Epithelial cell of prostate (primary cell): ENCODE results near the gene CCDC93.

Experiments used
- DNase-seq: peaks from one replicate; pipeline ENCODE4 v3.0.0-alpha.2; 2011; ENCODE audit warnings: low read depth, low spot score
- H3K27ac ChIP-seq: fragments of 450-650 bp; 2 replicates; pipeline ENCODE4 v1.5.1; 2017; ENCODE audit warnings: mild to moderate bottlenecking

Gene CCDC93

GRCh38 chr2:117961201-117961600 lies 52.7 kb downstream of the CCDC93 start:
- H3K27ac ChIP-seq = no peak overlapping the region
- no peak for DNase-seq

- H3K27ac ChIP-seq = no peak overlapping the region
- DNase-seq = no peak
These were observed 53.6 kb downstream of the CCDC93 start for GRCh38 chr2:117960231-117960630.

DNA sequence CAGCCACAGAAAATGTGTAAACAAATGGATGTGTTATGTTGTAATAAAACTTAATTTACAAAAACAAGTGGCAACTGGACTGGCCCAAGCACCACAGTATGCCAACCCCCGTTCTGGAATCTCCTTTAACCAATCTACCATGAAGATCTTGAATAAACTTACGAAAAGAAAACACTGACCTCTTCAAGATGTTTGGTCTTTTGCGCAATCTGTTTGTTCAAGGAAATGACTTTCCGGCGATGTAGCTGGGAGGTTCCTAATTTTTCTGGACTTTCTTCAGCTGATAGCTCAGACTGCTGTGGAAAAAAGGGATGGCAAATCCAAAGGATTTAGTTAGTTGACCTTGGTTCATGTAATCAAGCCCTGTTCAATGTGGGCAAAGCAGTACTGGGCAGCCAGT lies 55.7 kb downstream of the CCDC93 start:
- H3K27ac ChIP-seq = peak overlapping the region; percentile 54
- peak; percentile 20 for DNase-seq

- no peak for DNase-seq
These were observed 56.3 kb downstream of the CCDC93 start for GRCh38 chr2:117957616-117958015.

DNA sequence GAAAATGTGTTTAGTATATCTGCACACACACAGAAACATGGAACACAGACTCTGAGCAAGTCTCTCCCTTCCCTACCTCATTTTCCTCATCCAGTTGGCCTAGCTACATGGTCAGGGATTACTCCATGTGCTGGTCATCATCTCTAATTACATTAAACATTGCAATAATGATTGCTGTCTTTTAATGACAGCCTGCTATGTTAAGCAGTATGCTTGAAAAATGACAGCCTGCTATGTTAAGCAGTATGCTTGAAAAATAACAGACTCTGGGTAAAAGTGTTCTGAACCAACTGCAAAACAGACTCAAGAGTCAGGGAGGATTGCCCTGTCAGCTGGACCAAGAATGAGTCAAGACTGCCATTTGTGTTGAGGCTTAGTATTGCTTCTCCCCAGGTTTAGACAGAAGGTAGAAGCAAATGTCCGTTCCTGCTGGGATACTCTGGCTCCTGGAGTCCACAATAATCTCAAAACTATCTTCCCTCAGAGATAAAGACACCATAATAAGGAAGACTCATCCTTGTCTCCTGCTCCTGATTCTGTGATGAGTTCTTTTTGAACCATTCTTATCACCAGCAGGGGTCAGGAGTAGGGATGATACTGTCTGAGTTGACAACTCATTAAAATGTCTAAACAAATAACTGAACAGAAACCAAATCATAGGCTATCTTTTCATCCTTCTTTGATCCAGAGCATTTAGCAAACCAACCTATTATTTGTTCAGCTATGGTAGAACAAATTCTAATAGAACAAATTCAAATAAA lies 57.7 kb downstream of the CCDC93 start:
- DNase-seq = no peak
- no peak overlapping the region for H3K27ac ChIP-seq

More at GRCh38 chr2:117957616-117958015, 56.3 kb downstream of the CCDC93 start:
- H3K27ac ChIP-seq = peak overlapping the region; percentile 54

- H3K27ac ChIP-seq = no peak overlapping the region
- DNase-seq = no peak
These were observed 60.6 kb downstream of the CCDC93 start for GRCh38 chr2:117953231-117953630.

- no peak for DNase-seq
- no peak overlapping the region for H3K27ac ChIP-seq
These were observed 61.2 kb downstream of the CCDC93 start for GRCh38 chr2:117952701-117953100.

DNA sequence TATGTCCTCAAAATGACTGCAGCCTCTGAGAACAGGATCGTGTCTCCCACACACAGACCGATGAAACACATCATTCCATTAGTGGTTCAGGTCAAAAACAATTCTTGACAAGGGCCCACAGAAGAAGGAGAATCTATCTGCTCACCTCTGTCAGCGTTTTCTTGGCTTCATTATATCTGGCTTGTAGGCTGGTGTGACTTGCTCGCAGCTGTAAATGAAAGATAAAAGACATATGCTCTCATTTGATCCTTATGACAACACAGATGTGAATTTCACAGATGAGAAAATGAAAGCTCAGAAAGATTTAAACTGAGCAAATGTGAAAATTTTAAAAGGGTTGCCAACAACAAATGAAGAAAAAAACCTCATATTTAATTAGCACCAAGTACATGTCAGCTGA lies 61.6 kb downstream of the CCDC93 start:
- no peak for DNase-seq
- H3K27ac ChIP-seq = no peak overlapping the region

- H3K27ac ChIP-seq = no peak overlapping the region
- DNase-seq = no peak
These were observed 64.1 kb downstream of the CCDC93 start for GRCh38 chr2:117949806-117950205.

DNA sequence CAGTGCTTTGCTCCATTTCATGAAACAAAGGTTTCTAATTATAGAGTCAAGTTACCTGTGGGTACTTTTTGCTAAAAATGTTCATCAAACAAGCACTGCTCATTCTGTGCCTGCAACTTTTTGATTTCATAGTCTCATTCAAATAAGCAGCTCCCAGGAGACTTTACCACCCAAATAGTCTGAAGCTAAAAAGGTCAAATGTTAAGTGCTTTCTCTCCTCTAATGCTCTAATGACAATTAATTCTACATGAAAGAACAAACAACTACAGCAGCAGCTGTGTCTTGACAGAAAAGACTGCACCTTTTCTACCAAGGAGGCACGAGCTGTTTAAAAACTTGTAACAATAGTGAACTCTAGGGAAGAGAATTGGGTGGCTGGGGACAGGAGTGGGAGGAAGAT lies 65.3 kb downstream of the CCDC93 start:
- no peak overlapping the region for H3K27ac ChIP-seq
- DNase-seq = no peak

DNA sequence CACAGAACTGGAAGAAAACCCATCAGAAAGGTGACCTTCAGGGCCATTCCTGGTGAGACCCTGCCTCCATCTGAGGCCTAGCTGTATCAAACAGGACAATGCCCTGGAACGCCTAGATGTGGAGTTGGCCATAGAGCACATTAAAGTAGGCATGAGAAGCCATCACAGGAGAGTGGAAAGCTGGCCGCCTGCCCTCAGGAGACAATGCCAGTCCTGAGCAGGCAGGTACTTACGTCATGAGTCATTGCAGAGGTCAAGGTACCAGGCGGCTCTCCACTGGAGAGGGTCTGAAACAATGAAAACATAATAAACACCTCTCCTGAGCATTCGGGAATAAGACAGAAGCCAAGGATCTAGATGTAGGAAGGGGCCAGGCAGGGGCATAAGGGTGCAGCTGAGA lies 68.6 kb downstream of the CCDC93 start:
- no peak for DNase-seq
- no peak overlapping the region for H3K27ac ChIP-seq

- H3K27ac ChIP-seq = no peak overlapping the region
- DNase-seq = no peak
These were observed 69.1 kb downstream of the CCDC93 start for GRCh38 chr2:117944816-117945215.

- no peak for DNase-seq
- H3K27ac ChIP-seq = no peak overlapping the region
These were observed 70.7 kb downstream of the CCDC93 start for GRCh38 chr2:117943013-117943672.

DNA sequence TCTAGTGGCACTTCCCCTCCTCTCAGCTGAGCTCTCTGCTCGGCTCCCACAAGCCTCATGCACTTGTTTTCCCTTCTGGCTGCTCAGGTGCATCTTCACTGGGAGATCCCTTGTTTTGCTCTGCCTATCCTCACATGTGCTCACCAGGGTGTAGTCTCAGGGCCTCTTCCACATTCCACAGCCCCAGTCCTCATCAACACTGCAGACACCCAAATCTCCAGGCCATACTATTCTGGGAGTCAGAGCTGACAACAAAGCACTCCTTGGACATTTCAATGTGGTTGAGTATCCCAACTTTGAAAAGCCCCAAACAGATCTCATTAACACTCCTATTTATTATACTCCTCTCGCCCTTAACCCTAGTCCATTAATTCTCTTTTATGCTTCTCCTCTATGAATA lies 71.3 kb downstream of the CCDC93 start:
- H3K27ac ChIP-seq = no peak overlapping the region

DNA sequence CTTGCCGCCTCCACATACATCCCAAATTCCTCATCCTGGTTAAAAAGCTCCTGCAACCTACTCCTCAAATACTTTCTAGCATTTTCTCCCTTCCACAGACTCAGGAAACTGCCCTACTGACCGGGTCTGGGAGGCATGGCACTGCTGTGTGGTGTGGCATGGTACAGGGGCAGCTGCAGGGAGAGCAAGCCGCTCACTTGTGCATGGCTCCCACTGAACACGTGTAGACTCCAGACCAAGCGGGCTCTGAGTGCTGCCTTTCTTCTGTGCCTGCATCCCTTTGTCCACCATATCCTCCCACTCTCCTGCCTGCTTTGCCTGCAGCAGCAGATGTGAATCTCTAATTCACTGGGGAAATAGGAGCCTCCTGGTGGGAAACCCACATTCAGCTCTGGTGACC lies 72.2 kb downstream of the CCDC93 start:
- H3K27ac ChIP-seq = no peak overlapping the region
- DNase-seq = no peak

More for the DNA sequence above, 71.3 kb downstream of the CCDC93 start:
- no peak for DNase-seq

- no peak overlapping the region for H3K27ac ChIP-seq
- no peak for DNase-seq
These were observed 73.4 kb downstream of the CCDC93 start for GRCh38 chr2:117940436-117940835.

DNA sequence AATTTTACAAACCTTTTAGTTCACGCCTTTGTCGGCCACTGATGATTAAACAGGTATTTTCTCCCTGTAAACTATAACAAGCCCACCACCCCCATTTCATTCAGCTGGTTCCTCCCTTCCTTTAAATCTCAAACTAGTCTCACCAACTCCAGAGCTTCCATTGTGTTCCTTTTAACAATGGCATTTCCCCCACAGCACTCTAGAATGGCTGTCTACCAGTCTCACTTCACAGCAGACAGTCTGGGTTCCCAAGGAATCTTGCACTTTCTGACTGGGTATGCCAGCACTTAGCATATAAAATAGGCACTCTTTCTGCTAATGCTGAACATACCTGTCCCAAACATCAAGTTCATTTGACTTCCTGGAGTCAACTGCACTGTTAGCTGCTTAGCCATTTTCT lies 75.3 kb downstream of the CCDC93 start:
- no peak for DNase-seq
- H3K27ac ChIP-seq = no peak overlapping the region

DNA sequence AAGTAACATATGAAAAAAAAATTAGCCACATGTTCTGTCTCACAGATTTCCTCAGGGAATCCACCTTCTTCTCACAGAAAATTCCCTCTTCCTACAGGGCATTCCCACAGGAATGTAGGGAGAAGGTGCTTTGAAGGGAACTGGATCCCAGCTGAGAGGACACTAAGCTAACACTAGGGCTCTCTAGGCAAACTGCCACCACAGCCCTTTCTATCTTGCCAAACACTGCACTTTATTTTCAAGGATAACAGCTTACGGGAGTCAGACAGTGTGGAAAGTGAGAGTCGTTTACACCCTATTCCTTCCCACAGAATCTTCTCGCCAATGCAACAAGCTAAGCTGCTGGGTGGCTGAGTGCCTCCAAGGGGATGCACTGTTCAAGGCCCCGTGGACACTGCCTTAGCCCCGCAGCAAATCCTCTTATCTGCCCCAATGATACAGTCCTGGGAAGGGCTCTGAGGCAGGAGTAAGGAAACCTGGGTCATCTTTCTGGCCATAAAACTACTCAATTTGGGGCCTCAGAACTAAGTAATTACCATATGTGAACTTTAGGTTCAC lies 76.9 kb downstream of the CCDC93 start:
- H3K27ac ChIP-seq = no peak overlapping the region
- no peak for DNase-seq

GRCh38 chr2:117935954-117936353 lies 77.9 kb downstream of the CCDC93 start:
- H3K27ac ChIP-seq = no peak overlapping the region
- DNase-seq = no peak

- no peak for DNase-seq
- no peak overlapping the region for H3K27ac ChIP-seq
These were observed 78.4 kb downstream of the CCDC93 start for GRCh38 chr2:117935456-117935855.

DNA sequence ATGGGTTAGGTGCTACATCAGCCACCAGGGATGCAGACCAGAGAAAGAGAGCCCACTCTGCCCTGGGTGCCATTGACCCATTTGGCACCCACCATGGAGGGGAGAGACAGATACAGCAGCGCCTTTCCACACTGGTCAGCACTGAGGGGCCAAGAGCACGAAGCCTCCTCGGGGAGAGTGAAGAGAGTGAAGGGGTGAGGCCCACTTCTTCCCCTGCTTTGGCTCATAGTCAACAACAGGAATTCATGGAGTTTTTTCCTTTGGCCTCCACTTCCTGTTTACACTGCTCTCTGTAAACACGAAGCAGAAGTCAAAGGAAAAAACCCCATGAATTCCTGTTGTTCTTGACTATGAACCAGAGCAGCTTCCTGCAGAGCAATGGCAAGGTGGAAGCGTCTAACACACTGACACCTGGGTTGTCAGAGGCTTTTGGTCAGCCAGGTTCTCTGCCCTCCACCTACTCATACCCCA lies 80.0 kb downstream of the CCDC93 start:
- no peak for DNase-seq
- no peak overlapping the region for H3K27ac ChIP-seq
